Peyer's patch (tissue), 4 donors: Measurements from ENCODE around the gene AKNA. TPM values are rescaled to one million over a fixed set of nuclear protein-coding genes. Genes with fewer than 3 reads are reported as not detected.
A peak's percentile ranks its signal among the peaks of the same experiment; 100 is the strongest.

ENCODE experiments used
- DNase-seq, 3 donors: peaks; one replicate each; pipeline ENCODE4 v3.0.0-alpha.2; 2017 to 2019
- H3K27ac ChIP-seq, 4 donors: fragments of 200-600 bp; sonication (generic); one replicate each; pipeline ENCODE4 v1.5.1; 2016 to 2019
- H3K27me3 ChIP-seq, 2 donors: fragments of 200-600 bp; sonication (generic); one replicate each; pipeline ENCODE4 v1.5.1; 2019
- H3K36me3 ChIP-seq, 3 donors: fragments of 200-600 bp; sonication (generic); one replicate each; pipeline ENCODE4 v1.5.1; 2016 to 2019
- H3K4me1 ChIP-seq, 4 donors: fragments of 200-600 bp; sonication (generic); one replicate each; pipeline ENCODE4 v1.5.1; 2016 to 2019
- H3K4me3 ChIP-seq, 4 donors: fragments of 200-600 bp; sonication (generic); 1 replicate in 3 of 4; 2 replicates in 1 of 4; pipeline ENCODE4 v1.5.1; 2016 to 2019; ENCODE audit warnings: mild to moderate bottlenecking in 1 of 4
- H3K9me3 ChIP-seq, 4 donors: fragments of 200-600 bp; sonication (generic); one replicate each; pipeline ENCODE4 v1.5.1; 2016 to 2019; ENCODE audit warnings: mild to moderate bottlenecking in 1 of 4
- CTCF ChIP-seq, 6 experiments: fragments of 450-650 bp in 4 of 6; fragments of 200-600 bp in 2 of 6; sonication (generic) in 1 of 6; IDR thresholded peaks; one replicate each; pipeline ENCODE4 v1.5.1; 2017 to 2019; ENCODE audit warnings: antibody characterized with exemption in 6 of 6, mild to moderate bottlenecking in 3 of 6, moderate library complexity in 1 of 6
- POLR2A ChIP-seq, 2 donors: fragments of 450-650 bp; IDR thresholded peaks; one replicate each; pipeline ENCODE4 v1.5.1; 2017; ENCODE audit warnings: antibody characterized with exemption in 2 of 2, mild to moderate bottlenecking in 2 of 2, moderate library complexity in 2 of 2
- total RNA-seq, 4 donors: library from RNA; depleted of rRNA; stranded (reverse); fragments of >200 nt; gene quantifications; one replicate each; pipeline ENCODE4 v1.1.0, GENCODE V29; 2016

Gene AKNA
- total RNA-seq, 4 donors from 2014 or later: 41.7 to 174 (median 75.0) TPM

GRCh38 chr9:114284316-114285060 is 103.3 kb downstream of the AKNA start:
- no peaks in the 10 kb centered on the region for H3K36me3 ChIP-seq
- no peaks in the 10 kb centered on the region for H3K9me3 ChIP-seq
- no peaks in the 10 kb centered on the region for H3K27me3 ChIP-seq
- no peak overlapping the region for H3K27ac ChIP-seq
- peak in 1 of 3 donors; percentile 28 for DNase-seq
- TF ChIP-seq CTCF (IDR thresholded peaks at IDR 0.05) (no peak), POLR2A (IDR thresholded peaks at IDR 0.05) (no peak)
- H3K4me3 ChIP-seq: no peak overlapping the region
- no peaks in the 10 kb centered on the region for H3K4me1 ChIP-seq

Other genes with a start within 250 kb of the AKNA start
- gene COL27A1, start 232.4 kb downstream of the AKNA start, total RNA-seq: 10 to 100 TPM in 1 of 4 donors, 1 to 10 TPM in 3; 5.8 to 23.1 (median 7.2) TPM
- not detected for gene ORM1, start 64.9 kb downstream of the AKNA start, total RNA-seq
- not detected for gene ORM2, start 58.1 kb downstream of the AKNA start, total RNA-seq
- gene WHRN, start 117.5 kb upstream of the AKNA start, total RNA-seq: 10 to 100 TPM; 10.7 to 35.5 (median 15.3) TPM
- 100 to 1,000 TPM in 3 of 4 donors, 10 to 100 TPM in 1; 84.3 to 166 (median 107) TPM for gene ATP6V1G1, start 199.8 kb upstream of the AKNA start, total RNA-seq
- 10 to 100 TPM in 2 of 4 donors, 1 to 10 TPM in 2; 3.5 to 24.8 (median 8.9) TPM for gene TMEM268, start 223.3 kb upstream of the AKNA start, total RNA-seq